Measurements from ENCODE around the gene ZDHHC4.

DNA sequence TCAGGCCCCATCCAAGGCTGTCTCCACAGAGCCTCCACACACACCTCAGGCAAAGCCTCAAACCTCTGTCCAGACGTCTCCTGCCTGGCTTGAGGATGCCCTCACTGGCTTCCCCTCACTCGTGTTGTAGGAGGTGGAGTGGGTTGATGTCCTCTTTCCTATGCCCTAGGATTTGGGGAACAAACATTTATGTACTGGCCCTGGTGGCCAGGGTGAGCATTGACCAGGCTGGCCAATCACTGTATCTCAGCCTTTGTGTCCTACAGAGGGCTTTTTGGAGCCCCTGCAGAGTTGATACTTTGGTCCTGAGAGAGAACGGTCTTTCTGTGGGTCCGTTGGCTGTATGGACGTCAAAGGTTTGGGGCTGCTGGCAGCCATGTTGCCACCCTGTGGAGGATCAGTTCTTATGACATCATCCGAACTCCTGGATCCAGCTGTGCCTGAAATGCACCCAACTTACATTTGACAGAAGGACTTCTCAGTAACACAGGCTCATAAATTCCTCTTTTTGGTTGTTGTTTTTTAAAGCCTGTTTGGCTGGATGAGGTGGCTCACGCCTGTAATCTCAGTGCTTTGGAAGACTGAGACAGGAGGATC is 23.7 kb upstream of the ZDHHC4 start:
- TF ChIP-seq POLR2AphosphoS5 (IDR thresholded peaks at IDR 0.05; ENCODE audit: borderline replicate concordance, low read depth, low read length) (no peak), EZH2 (IDR thresholded peaks at IDR 0.05) (no peak)

Measured in SK-N-MC (cell line).